HG03378 (cell line): ENCODE data around the gene LCN15.

Source experiments
- ATAC-seq: cut with Tn5 transposase; IDR thresholded peaks from one replicate; pipeline ENCODE4 v1.9.1; 2021; ENCODE audit warnings: mild to moderate bottlenecking, moderate library complexity; ENCODE audit not compliant: unreplicated experiment

The LCN15 gene

GRCh38 chr9:136741883-136742571 is 22.3 kb downstream of the LCN15 start:
- ATAC-seq, result no peak

- ATAC-seq, result no peak
Measured at GRCh38 chr9:136740971-136741882, 23.1 kb downstream of the LCN15 start.

GRCh38 chr9:136740491-136740890 is 23.8 kb downstream of the LCN15 start:
- ATAC-seq, result no peak

GRCh38 chr9:136740069-136740468 is 24.2 kb downstream of the LCN15 start:
- ATAC-seq, result no peak

- ATAC-seq, result no peak
Measured at GRCh38 chr9:136739509-136739908, 24.8 kb downstream of the LCN15 start.

- ATAC-seq, result no peak
Measured at GRCh38 chr9:136738960-136739359, 25.4 kb downstream of the LCN15 start.

GRCh38 chr9:136735812-136736480 is 28.4 kb downstream of the LCN15 start:
- no peak for ATAC-seq

- no peak for ATAC-seq
Measured at GRCh38 chr9:136734837-136735496, 29.4 kb downstream of the LCN15 start.

- ATAC-seq, result no peak
Measured at GRCh38 chr9:136733611-136734010, 30.7 kb downstream of the LCN15 start.

GRCh38 chr9:136732444-136733178 is 31.7 kb downstream of the LCN15 start:
- ATAC-seq, result no peak

- ATAC-seq, result no peak
Measured at GRCh38 chr9:136729926-136730325, 34.4 kb downstream of the LCN15 start.

- no peak for ATAC-seq
Measured at GRCh38 chr9:136729144-136729543, 35.2 kb downstream of the LCN15 start.

GRCh38 chr9:136728548-136729123 is 35.7 kb downstream of the LCN15 start:
- ATAC-seq, result no peak

GRCh38 chr9:136728080-136728547 is 36.2 kb downstream of the LCN15 start:
- ATAC-seq, result peak; percentile 41

- no peak for ATAC-seq
Measured at GRCh38 chr9:136726631-136727191, 37.6 kb downstream of the LCN15 start.

GRCh38 chr9:136726118-136726517 is 38.2 kb downstream of the LCN15 start:
- ATAC-seq, result no peak

GRCh38 chr9:136725612-136726011 is 38.7 kb downstream of the LCN15 start:
- ATAC-seq, result no peak

GRCh38 chr9:136724772-136725171 is 39.5 kb downstream of the LCN15 start:
- ATAC-seq, result no peak

GRCh38 chr9:136723989-136724388 is 40.3 kb downstream of the LCN15 start:
- ATAC-seq, result no peak
